SK-N-SH (cell line): ENCODE results near the gene CFAP52. TPM values are rescaled to one million over a fixed set of nuclear protein-coding genes. Genes with fewer than 3 reads are reported as not detected.

Experiments
- CTCF ChIA-PET: fragments of 300-600, 350-600 bp; formaldehyde crosslinking; extraction: SDS; loops from one replicate; lab custom pipeline; 2021; lab: Yijun Ruan, JAX
- POLR2A ChIA-PET: fragments of 350-600 bp; sonication (Branson Sonifier 250); formaldehyde crosslinking; extraction: SDS; loops from one replicate; lab custom pipeline; 2020; ENCODE audit warnings: antibody characterized with exemption, inconsistent platforms; lab: Yijun Ruan, JAX
- DNase-seq: peaks from one replicate; pipeline ENCODE4 v3.0.0; 2012
- H2AFZ ChIP-seq: fragments of 200-600 bp; sonication (generic); 2 replicates; pipeline ENCODE4 v1.8.1; 2016; ENCODE audit warnings: antibody characterized with exemption, mild to moderate bottlenecking, low read depth
- H3F3A ChIP-seq: fragments of 200-600 bp; sonication (generic); replicated peaks from 2 replicates; pipeline ENCODE3; 2016; ENCODE audit warnings: antibody characterized with exemption, mild to moderate bottlenecking; ENCODE audit not compliant: insufficient read depth
- H3K27ac ChIP-seq, 2 experiments: fragments of 200-500 bp in 1 of 2; fragments of 200-600 bp in 1 of 2; sonication (Bioruptor generic) in 1 of 2; sonication (generic), shearing (Covaris generic) in 1 of 2; 2 replicates each; pipeline versions ENCODE4 v1.5.1 to v1.6.1; 2014 to 2016; ENCODE audit warnings: low read depth in 2 of 2, inconsistent platforms in 1 of 2, low read length in 1 of 2, mild to moderate bottlenecking in 1 of 2, mixed read lengths in 1 of 2
- H3K27me3 ChIP-seq: fragments of 200-600 bp; sonication (generic), shearing (Covaris generic); 2 replicates; pipeline ENCODE4 v1.6.1; 2016; ENCODE audit warnings: mixed run types; ENCODE audit not compliant: insufficient read depth
- H3K36me3 ChIP-seq, 2 experiments: fragments of 200-500 bp in 1 of 2; fragments of 200-600 bp in 1 of 2; sonication (Bioruptor generic) in 1 of 2; sonication (generic) in 1 of 2; replicated peaks in 1 of 2; 2 replicates each; pipeline versions ENCODE3 to v1.5.1; 2014 to 2016; ENCODE audit warnings: low read length in 1 of 2, mild to moderate bottlenecking in 1 of 2; ENCODE audit not compliant: insufficient read depth in 2 of 2, control insufficient read depth in 1 of 2
- H3K4me1 ChIP-seq, 2 experiments: fragments of 200-500 bp in 1 of 2; fragments of 200-600 bp in 1 of 2; sonication (Bioruptor generic) in 1 of 2; sonication (generic), shearing (Covaris generic) in 1 of 2; 2 replicates each; pipeline versions ENCODE4 v1.5.1 to v1.6.1; 2014 to 2016; ENCODE audit warnings: low read depth in 1 of 2, low read length in 1 of 2, mixed run types in 1 of 2; ENCODE audit not compliant: insufficient read depth in 2 of 2, control insufficient read depth in 1 of 2
- H3K4me2 ChIP-seq: fragments of 200-600 bp; sonication (generic), shearing (Covaris generic); 2 replicates; pipeline ENCODE4 v1.6.1; 2017; ENCODE audit warnings: mixed run types
- H3K4me3 ChIP-seq, 2 experiments: fragments of 200-500 bp in 1 of 2; fragments of 200-600 bp in 1 of 2; sonication (Bioruptor generic) in 1 of 2; sonication (generic), shearing (Covaris generic) in 1 of 2; 2 replicates each; pipeline versions ENCODE4 v1.5.1 to v1.8.1; 2014 to 2016; ENCODE audit warnings: low read depth in 2 of 2, inconsistent platforms in 1 of 2, low read length in 1 of 2, mild to moderate bottlenecking in 1 of 2, mixed read lengths in 1 of 2, moderate library complexity in 1 of 2
- H3K79me2 ChIP-seq: fragments of 200-600 bp; sonication (generic); 2 replicates; pipeline ENCODE4 v1.8.1; 2017; ENCODE audit warnings: mild to moderate bottlenecking; ENCODE audit not compliant: insufficient read depth
- H3K9ac ChIP-seq: fragments of 200-600 bp; sonication (generic); 2 replicates; pipeline ENCODE4 v1.6.1; 2017; ENCODE audit warnings: mixed run types
- H3K9me2 ChIP-seq: fragments of 200-600 bp; sonication (generic); 2 replicates; pipeline ENCODE4 v1.6.1; 2017; ENCODE audit warnings: mixed run types
- H3K9me3 ChIP-seq: fragments of 200-600 bp; sonication (generic); 2 replicates; pipeline ENCODE4 v1.6.1; 2017; ENCODE audit warnings: mixed run types, mild to moderate bottlenecking, moderate library complexity
- H4K20me1 ChIP-seq: fragments of 200-600 bp; sonication (generic); 2 replicates; pipeline ENCODE4 v1.6.1; 2017; ENCODE audit warnings: mild to moderate bottlenecking, mixed run types; ENCODE audit not compliant: insufficient read depth
- CHD2 ChIP-seq: fragments of 150-350 bp; IDR thresholded peaks from 2 replicates; pipeline ENCODE4 v1.6.1; 2018; ENCODE audit warnings: low read length; ENCODE audit not compliant: partially characterized antibody
- ELF1 ChIP-seq: IDR thresholded peaks from 2 replicates; pipeline ENCODE4 v1.4.0; 2012
- FOSL2 ChIP-seq: IDR thresholded peaks from 2 replicates; pipeline ENCODE4 v1.4.0; 2012; ENCODE audit warnings: low read depth, mild to moderate bottlenecking, moderate library complexity, borderline replicate concordance
- FOXJ3 ChIP-seq: sonication (generic); formaldehyde crosslinking; IDR thresholded peaks from 2 replicates; pipeline ENCODE4 v1.5.1; 2020; ENCODE audit warnings: mild to moderate bottlenecking, missing genetic modification reagents
- FOXM1 ChIP-seq: IDR thresholded peaks from 2 replicates; pipeline ENCODE4 v1.4.0; 2012; ENCODE audit warnings: low read depth, mild to moderate bottlenecking
- JUND ChIP-seq: IDR thresholded peaks from 2 replicates; pipeline ENCODE4 v1.4.0; 2012
- MEF2A ChIP-seq: IDR thresholded peaks from 2 replicates; pipeline ENCODE4 v1.4.0; 2012; ENCODE audit warnings: low read depth, borderline replicate concordance
- MXI1 ChIP-seq: IDR thresholded peaks from 2 replicates; pipeline ENCODE4 v1.6.1; 2012; ENCODE audit warnings: mild to moderate bottlenecking, low read depth, low read length, improper control_type of control experiment
- RAD21 ChIP-seq: IDR thresholded peaks from 2 replicates; pipeline ENCODE4 v1.6.1; 2012; ENCODE audit warnings: mild to moderate bottlenecking, low read length
- RCOR1 ChIP-seq: fragments of 150-350 bp; IDR thresholded peaks from 2 replicates; pipeline ENCODE4 v1.6.1; 2017; ENCODE audit warnings: antibody characterized with exemption, low read length
- REST ChIP-seq: IDR thresholded peaks from 2 replicates; pipeline ENCODE4 v1.6.1; 2012; ENCODE audit warnings: mild to moderate bottlenecking, low read depth, low read length, moderate library complexity
- RXRA ChIP-seq: IDR thresholded peaks from 2 replicates; pipeline ENCODE4 v1.4.0; 2012; ENCODE audit warnings: low read depth, mild to moderate bottlenecking, borderline replicate concordance
- SIN3A ChIP-seq: IDR thresholded peaks from 2 replicates; pipeline ENCODE4 v1.6.1; 2012; ENCODE audit warnings: low read depth, mild to moderate bottlenecking, low read length, moderate library complexity, borderline replicate concordance
- SMC3 ChIP-seq: IDR thresholded peaks from 2 replicates; pipeline ENCODE4 v1.6.1; 2012; ENCODE audit warnings: low read depth, low read length, improper control_type of control experiment
- TAF1 ChIP-seq: IDR thresholded peaks from 2 replicates; pipeline ENCODE4 v1.6.1; 2012; ENCODE audit warnings: low read depth, mild to moderate bottlenecking, low read length, moderate library complexity, borderline replicate concordance
- TCF12 ChIP-seq: IDR thresholded peaks from 2 replicates; pipeline ENCODE4 v1.4.0; 2012
- USF1 ChIP-seq: IDR thresholded peaks from 2 replicates; pipeline ENCODE4 v1.4.0; 2012; ENCODE audit warnings: low read depth, borderline replicate concordance
- WGBS: methylation state at CpG from one replicate; pipeline ENCODE4 v1.1.6; 2017; ENCODE audit warnings: low lambda C conversion rate; 5-methylcytosine and 5-hydroxymethylcytosine counted together
- polyA plus RNA-seq, 3 experiments: library from polyadenylated mRNA; depleted of rRNA; stranded (reverse); fragments of >200 nt; gene quantifications; 2 replicates each; pipeline ENCODE4 v1.2.3, GENCODE V29; 2012
- TF ChIP-seq, protein P1 (sequence below): IDR thresholded peaks from 2 replicates; pipeline ENCODE4 v1.4.0; 2012; ENCODE audit warnings: low read depth
- TF ChIP-seq, protein P2 (sequence below): fragments of 200-600 bp; sonication (generic); IDR thresholded peaks from 2 replicates; pipeline ENCODE4 v1.6.1; 2017; ENCODE audit warnings: antibody characterized with exemption, mild to moderate bottlenecking, moderate library complexity
- TF ChIP-seq, protein P3 (sequence below): IDR thresholded peaks from 2 replicates; pipeline ENCODE4; 2012

CFAP52 gene
- polyA plus RNA-seq, 1 of the 3 experiments (the other 2 are of a cell fraction) = 0.26 TPM

DNA sequence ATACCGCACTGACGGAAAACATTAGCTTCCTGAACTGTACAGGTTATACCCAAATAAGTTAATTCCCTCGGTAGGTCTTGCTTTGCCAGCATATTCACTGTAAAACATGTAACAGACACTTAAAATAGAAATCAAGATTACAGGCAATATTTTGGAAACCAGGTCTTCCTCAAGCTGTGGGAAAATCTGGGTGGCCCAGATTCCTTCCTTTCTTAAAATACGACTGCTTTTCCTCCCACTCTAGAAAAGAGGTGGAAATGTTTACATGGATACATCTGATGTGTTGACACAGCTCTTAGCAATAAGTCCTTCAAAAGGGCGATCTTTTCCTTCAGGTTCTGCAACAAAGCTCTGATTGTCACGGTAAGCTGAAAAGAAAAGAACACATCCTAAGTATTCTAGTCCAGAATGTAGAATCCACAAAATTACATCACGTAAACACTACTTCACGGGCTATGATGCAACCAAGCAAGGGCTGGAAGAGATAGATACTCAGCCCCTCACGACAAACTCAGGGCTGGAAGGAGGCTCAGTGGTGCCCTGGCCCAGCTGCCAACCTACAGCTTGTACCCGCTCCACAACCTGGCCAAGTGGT lies 19.2 kb upstream of the CFAP52 start (continued):
- TF ChIP-seq, protein P1, sequence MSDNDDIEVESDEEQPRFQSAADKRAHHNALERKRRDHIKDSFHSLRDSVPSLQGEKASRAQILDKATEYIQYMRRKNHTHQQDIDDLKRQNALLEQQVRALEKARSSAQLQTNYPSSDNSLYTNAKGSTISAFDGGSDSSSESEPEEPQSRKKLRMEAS = no peak

GRCh38 chr17:9557857-9558256 lies 18.6 kb upstream of the CFAP52 start:
- no peaks in the 10 kb centered on the region for H4K20me1 ChIP-seq
- no peak overlapping the region for H2AFZ ChIP-seq
- CTCF ChIA-PET = interaction anchor here (2.3 kb wide), 1 partner anchor 19 kb away, joined by 10 read pairs; the partner anchor contains the start of gene CFAP52
- H3K27me3 ChIP-seq = no peaks in the 10 kb centered on the region
- no peak overlapping the region for H3K4me2 ChIP-seq
- no peak overlapping the region for H3K4me3 ChIP-seq
- H3K79me2 ChIP-seq = peaks cover 19% of the 10 kb centered on the region
- no peaks in the 10 kb centered on the region for H3K9me2 ChIP-seq
- no peaks in the 10 kb centered on the region for H3F3A ChIP-seq
- TF ChIP-seq MEF2A = no peak
- TF ChIP-seq, all 33 proteins: peak for 0
- H3K4me1 ChIP-seq = no peaks in the 10 kb centered on the region
- no peak for DNase-seq
- WGBS = 92% methylated on average over 9 of the region's 9 CpGs
- H3K9me3 ChIP-seq = no peaks in the 10 kb centered on the region
- POLR2A ChIA-PET = no interaction called here
- no peak overlapping the region for H3K27ac ChIP-seq
- no peak overlapping the region for H3K9ac ChIP-seq
- H3K36me3 ChIP-seq = peaks cover 2 to 14% of the 10 kb centered on the region in 2 experiments

DNA sequence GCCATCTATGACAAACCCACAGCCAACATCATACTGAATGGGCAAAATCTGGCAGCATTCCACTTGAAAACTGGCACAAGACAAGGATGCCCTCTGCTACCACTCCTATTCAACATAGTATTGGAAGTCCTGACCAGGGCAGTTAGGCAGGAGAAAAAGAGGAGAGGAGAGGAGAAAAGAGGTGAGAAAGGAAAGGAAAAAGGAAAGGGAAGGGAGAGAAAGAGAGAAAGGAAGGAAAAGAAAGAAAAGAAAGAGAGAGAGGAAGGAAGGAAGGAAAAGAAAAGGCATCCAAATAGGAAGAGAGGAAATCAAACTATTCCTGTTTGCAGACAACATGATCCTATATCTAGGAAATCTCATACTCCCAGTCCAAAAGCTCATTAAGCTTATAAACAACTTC lies 12.3 kb upstream of the CFAP52 start:
- POLR2A ChIA-PET = no interaction called here
- Histone ChIP-seq H3K36me3 (peaks cover 0 to 18% of the 10 kb centered on the region in 2 experiments), H3F3A (no peaks in the 10 kb centered on the region), H3K4me1 (no peaks in the 10 kb centered on the region), H3K27ac (no peak overlapping the region), H3K9ac (no peak overlapping the region), H3K9me3 (no peaks in the 10 kb centered on the region), H2AFZ (no peak overlapping the region), H3K4me3 (no peak overlapping the region), H3K27me3 (no peaks in the 10 kb centered on the region), H3K4me2 (no peak overlapping the region), H4K20me1 (no peaks in the 10 kb centered on the region), H3K9me2 (no peaks in the 10 kb centered on the region), H3K79me2 (peaks cover 17% of the 10 kb centered on the region)
- CTCF ChIA-PET = interaction anchor here (0.8 kb wide), 1 partner anchor 11 kb away, joined by 3 read pairs; no protein-coding TSS in a partner anchor
- DNase-seq = no peak
- TF ChIP-seq SIN3A (no peak), REST (no peak), RCOR1 (no peak), JUND (no peak), FOXM1 (no peak), CHD2 (no peak), RXRA (no peak), TAF1 (no peak), FOSL2 (no peak), USF1 (no peak), ELF1 (no peak), TCF12 (no peak), FOXJ3 (CRISPR knock-in tag) (no peak), MXI1 (no peak), SMC3 (no peak), RAD21 (no peak)
- TF ChIP-seq, protein P2, sequence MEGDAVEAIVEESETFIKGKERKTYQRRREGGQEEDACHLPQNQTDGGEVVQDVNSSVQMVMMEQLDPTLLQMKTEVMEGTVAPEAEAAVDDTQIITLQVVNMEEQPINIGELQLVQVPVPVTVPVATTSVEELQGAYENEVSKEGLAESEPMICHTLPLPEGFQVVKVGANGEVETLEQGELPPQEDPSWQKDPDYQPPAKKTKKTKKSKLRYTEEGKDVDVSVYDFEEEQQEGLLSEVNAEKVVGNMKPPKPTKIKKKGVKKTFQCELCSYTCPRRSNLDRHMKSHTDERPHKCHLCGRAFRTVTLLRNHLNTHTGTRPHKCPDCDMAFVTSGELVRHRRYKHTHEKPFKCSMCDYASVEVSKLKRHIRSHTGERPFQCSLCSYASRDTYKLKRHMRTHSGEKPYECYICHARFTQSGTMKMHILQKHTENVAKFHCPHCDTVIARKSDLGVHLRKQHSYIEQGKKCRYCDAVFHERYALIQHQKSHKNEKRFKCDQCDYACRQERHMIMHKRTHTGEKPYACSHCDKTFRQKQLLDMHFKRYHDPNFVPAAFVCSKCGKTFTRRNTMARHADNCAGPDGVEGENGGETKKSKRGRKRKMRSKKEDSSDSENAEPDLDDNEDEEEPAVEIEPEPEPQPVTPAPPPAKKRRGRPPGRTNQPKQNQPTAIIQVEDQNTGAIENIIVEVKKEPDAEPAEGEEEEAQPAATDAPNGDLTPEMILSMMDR = no peak
- TF ChIP-seq, protein P3, sequence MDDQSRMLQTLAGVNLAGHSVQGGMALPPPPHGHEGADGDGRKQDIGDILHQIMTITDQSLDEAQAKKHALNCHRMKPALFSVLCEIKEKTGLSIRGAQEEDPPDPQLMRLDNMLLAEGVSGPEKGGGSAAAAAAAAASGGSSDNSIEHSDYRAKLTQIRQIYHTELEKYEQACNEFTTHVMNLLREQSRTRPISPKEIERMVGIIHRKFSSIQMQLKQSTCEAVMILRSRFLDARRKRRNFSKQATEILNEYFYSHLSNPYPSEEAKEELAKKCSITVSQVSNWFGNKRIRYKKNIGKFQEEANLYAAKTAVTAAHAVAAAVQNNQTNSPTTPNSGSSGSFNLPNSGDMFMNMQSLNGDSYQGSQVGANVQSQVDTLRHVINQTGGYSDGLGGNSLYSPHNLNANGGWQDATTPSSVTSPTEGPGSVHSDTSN = no peak
